K562 (cell line): Measurements from ENCODE around the gene TAC3. TPM values are rescaled to one million over a fixed set of nuclear protein-coding genes. Genes with fewer than 3 reads are reported as not detected.

Experiments
- CXXC5 ChIP-seq: fragments of 250-450 bp; sonication (Bioruptor Pico); IDR thresholded peaks from 2 replicates; pipeline ENCODE4 v1.8.0; 2022; ENCODE audit warnings: inconsistent platforms, mild to moderate bottlenecking, moderate library complexity
- EP400 ChIP-seq: fragments of 450-650 bp; IDR thresholded peaks from 2 replicates; pipeline ENCODE4 v1.6.1; 2017; ENCODE audit warnings: antibody characterized with exemption, mild to moderate bottlenecking, moderate library complexity
- KDM2B ChIP-seq: fragments of 250-450 bp; sonication (Bioruptor Pico); IDR thresholded peaks from 2 replicates; pipeline ENCODE4 v1.8.0; 2021; ENCODE audit warnings: mild to moderate bottlenecking, moderate library complexity
- MAFF ChIP-seq: IDR thresholded peaks from 2 replicates; pipeline ENCODE4 v1.6.1; 2012; ENCODE audit warnings: low read length, improper control_type of control experiment
- MCM3 ChIP-seq: fragments of 450-650 bp; IDR thresholded peaks from 2 replicates; pipeline ENCODE4 v1.6.1; 2016
- MEF2A ChIP-seq: IDR thresholded peaks from 2 replicates; pipeline ENCODE4 v1.6.1; 2011; ENCODE audit warnings: low read depth, mild to moderate bottlenecking, low read length, moderate library complexity; ENCODE audit not compliant: control insufficient read depth
- POLR2AphosphoS5 ChIP-seq: IDR thresholded peaks from 2 replicates; pipeline ENCODE4 v1.6.1; 2011; ENCODE audit warnings: mild to moderate bottlenecking, low read depth, low read length, moderate library complexity; ENCODE audit not compliant: control insufficient read depth, insufficient read depth
- PYGO2 ChIP-seq: fragments of 450-650 bp; IDR thresholded peaks from 2 replicates; pipeline ENCODE4 v1.6.1; 2016; ENCODE audit warnings: mild to moderate bottlenecking, missing genetic modification characterization, moderate library complexity, missing compliant biosample characterization
- RBM15 ChIP-seq: fragments of 200-400 bp; formaldehyde crosslinking; IDR thresholded peaks from 2 replicates; pipeline ENCODE4 v1.6.1; 2018; ENCODE audit warnings: mild to moderate bottlenecking, low read length, moderate library complexity; ENCODE audit not compliant: insufficient read depth
- SETDB1 ChIP-seq: IDR thresholded peaks from one replicate; pipeline ENCODE4 v1.6.1; 2012; ENCODE audit warnings: low read length, control low read depth, inconsistent platforms
- SRSF9 ChIP-seq: fragments of 200-400 bp; formaldehyde crosslinking; IDR thresholded peaks from 2 replicates; pipeline ENCODE4 v1.6.1; 2017; ENCODE audit warnings: low read depth, low read length, borderline replicate concordance
- ZFP1 ChIP-seq: fragments of 450-650 bp; formaldehyde crosslinking; IDR thresholded peaks from 2 replicates; pipeline ENCODE4 v1.4.0; 2020; ENCODE audit warnings: mild to moderate bottlenecking, mixed read lengths
- ZFP36 ChIP-seq: fragments of 150-350 bp; IDR thresholded peaks from 2 replicates; pipeline ENCODE4 v1.6.1; 2018; ENCODE audit warnings: low read length, low read depth; ENCODE audit not compliant: partially characterized antibody
- ZKSCAN3 ChIP-seq: fragments of 250-450 bp; sonication (Bioruptor Pico); IDR thresholded peaks from 2 replicates; pipeline ENCODE4 v1.4.0; 2020
- ZNF143 ChIP-seq: sonication (generic); formaldehyde crosslinking; IDR thresholded peaks from 2 replicates; pipeline ENCODE4 v1.9.0; 2022; ENCODE audit warnings: mild to moderate bottlenecking, missing genetic modification reagents
- ZNF830 ChIP-seq: fragments of 250-450 bp; sonication (Bioruptor Pico); IDR thresholded peaks from 2 replicates; pipeline ENCODE4 v1.5.0; 2021; ENCODE audit warnings: mild to moderate bottlenecking
- polyA plus RNA-seq, 8 experiments: library from polyadenylated mRNA; depleted of rRNA in 4 of 8; stranded (reverse) in 5 of 8; unstranded in 3 of 8; fragments of >200 nt; fragmentation: Nextera tagmentation in 2 of 8; fragmentation: Illumina TruSeq in 1 of 8; extraction: Ambion mirVana in 2 of 8; extraction: Trizol in 1 of 8; gene quantifications; 2 replicates each; pipeline versions ENCODE4 v1.2.1 to v1.2.3, GENCODE V29; 2011 to 2014; ENCODE audit warnings: inconsistent platforms in 1 of 8, missing spikeins in 1 of 8
- total RNA-seq, 7 experiments: library from RNA; depleted of rRNA in 6 of 7; stranded (reverse); fragments of >200 nt in 6 of 7; fragmentation: Illumina TruSeq in 2 of 7; extraction: Trizol in 2 of 7; gene quantifications; 2 replicates each; pipeline versions ENCODE4 v1.2.1 to v1.2.3, GENCODE V29; 2011 to 2021; ENCODE audit warnings: low replicate concordance in 1 of 7
- TF ChIP-seq, protein P1 (sequence below), 3 experiments: fragments of 200-800 bp in 1 of 3; fragments of 250-450 bp in 1 of 3; fragments of 450-650 bp in 1 of 3; sonication (Bioruptor Pico) in 1 of 3; sonication (Bioruptor generic) in 1 of 3; formaldehyde crosslinking in 1 of 3; IDR thresholded peaks; 2 replicates each; pipeline versions ENCODE4 v1.6.1 to v1.8.0; 2016 to 2022; ENCODE audit warnings: mild to moderate bottlenecking in 2 of 3, missing genetic modification characterization in 2 of 3, missing compliant biosample characterization in 1 of 3, moderate library complexity in 1 of 3
- TF ChIP-seq, protein P2 (sequence below), 2 experiments: fragments of 200-800 bp in 1 of 2; sonication (Bioruptor generic) in 1 of 2; sonication (generic) in 1 of 2; formaldehyde crosslinking in 1 of 2; IDR thresholded peaks in 1 of 2; conservative IDR thresholded peaks in 1 of 2; 2 replicates each; pipeline versions ENCODE4 v1.5.0 to v1.6.1; 2016 to 2020; ENCODE audit warnings: missing compliant biosample characterization in 1 of 2, missing genetic modification characterization in 1 of 2, missing genetic modification reagents in 1 of 2
- TF ChIP-seq, protein P3 (sequence below): fragments of 150-350 bp; conservative IDR thresholded peaks from 2 replicates; pipeline ENCODE4 v1.6.1; 2014; ENCODE audit warnings: low read length
- TF ChIP-seq, protein P4 (sequence below), 2 experiments: fragments of 450-650 bp; IDR thresholded peaks; 2 replicates each; pipeline ENCODE4 v1.6.1; 2016

TAC3 gene
- total and polyA plus RNA-seq, 9 of the 15 experiments (the other 6 are each of a cell fraction or from before 2014, with no cell fraction given) = 0.29 to 2.8 (median 1.4) TPM

DNA sequence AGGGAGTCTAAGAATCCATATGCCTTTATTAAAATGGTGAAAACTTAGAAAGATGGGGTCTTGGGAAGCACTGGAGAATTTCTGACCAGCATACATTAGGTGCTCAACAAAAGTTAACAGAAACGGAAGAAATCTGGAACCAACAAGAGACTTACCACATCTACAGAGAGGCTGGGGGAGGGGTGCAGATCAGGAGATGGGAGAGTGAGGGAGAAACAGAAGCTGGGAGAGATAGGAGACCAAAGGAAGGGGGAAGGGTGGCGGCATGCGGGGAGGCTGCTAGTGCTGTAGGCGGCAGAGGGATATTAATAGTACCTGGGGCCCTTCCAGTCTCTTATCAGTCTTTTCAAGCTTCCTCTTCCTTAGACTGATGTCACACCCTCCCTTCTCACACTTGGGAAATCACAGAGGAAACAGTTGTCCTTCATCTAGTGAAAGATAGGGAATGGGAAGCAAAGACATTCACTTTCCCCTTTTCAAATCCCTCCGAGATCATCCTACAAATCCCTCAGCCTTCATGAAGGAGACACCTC is 28.1 kb downstream of the TAC3 start (continued):
- TF ChIP-seq, protein P1, sequence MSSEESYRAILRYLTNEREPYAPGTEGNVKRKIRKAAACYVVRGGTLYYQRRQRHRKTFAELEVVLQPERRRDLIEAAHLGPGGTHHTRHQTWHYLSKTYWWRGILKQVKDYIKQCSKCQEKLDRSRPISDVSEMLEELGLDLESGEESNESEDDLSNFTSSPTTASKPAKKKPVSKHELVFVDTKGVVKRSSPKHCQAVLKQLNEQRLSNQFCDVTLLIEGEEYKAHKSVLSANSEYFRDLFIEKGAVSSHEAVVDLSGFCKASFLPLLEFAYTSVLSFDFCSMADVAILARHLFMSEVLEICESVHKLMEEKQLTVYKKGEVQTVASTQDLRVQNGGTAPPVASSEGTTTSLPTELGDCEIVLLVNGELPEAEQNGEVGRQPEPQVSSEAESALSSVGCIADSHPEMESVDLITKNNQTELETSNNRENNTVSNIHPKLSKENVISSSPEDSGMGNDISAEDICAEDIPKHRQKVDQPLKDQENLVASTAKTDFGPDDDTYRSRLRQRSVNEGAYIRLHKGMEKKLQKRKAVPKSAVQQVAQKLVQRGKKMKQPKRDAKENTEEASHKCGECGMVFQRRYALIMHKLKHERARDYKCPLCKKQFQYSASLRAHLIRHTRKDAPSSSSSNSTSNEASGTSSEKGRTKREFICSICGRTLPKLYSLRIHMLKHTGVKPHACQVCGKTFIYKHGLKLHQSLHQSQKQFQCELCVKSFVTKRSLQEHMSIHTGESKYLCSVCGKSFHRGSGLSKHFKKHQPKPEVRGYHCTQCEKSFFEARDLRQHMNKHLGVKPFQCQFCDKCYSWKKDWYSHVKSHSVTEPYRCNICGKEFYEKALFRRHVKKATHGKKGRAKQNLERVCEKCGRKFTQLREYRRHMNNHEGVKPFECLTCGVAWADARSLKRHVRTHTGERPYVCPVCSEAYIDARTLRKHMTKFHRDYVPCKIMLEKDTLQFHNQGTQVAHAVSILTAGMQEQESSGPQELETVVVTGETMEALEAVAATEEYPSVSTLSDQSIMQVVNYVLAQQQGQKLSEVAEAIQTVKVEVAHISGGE (CRISPR knock-in tag; IDR thresholded peaks at IDR 0.05) = peak in 1 of 3 experiments; percentile 70; a peak in 2 of 6 replicates
- peak; percentile 88 for TF ChIP-seq EP400
- TF ChIP-seq ZFP1 (CRISPR knock-in tag) = no peak
- TF ChIP-seq, protein P2, sequence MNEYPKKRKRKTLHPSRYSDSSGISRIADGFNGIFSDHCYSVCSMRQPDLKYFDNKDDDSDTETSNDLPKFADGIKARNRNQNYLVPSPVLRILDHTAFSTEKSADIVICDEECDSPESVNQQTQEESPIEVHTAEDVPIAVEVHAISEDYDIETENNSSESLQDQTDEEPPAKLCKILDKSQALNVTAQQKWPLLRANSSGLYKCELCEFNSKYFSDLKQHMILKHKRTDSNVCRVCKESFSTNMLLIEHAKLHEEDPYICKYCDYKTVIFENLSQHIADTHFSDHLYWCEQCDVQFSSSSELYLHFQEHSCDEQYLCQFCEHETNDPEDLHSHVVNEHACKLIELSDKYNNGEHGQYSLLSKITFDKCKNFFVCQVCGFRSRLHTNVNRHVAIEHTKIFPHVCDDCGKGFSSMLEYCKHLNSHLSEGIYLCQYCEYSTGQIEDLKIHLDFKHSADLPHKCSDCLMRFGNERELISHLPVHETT (CRISPR knock-in tag; conservative IDR thresholded peaks at IDR 0.05 in 1 of 2, IDR thresholded peaks at IDR 0.05 in 1 of 2) = peak in 1 of 2 experiments; percentile 92; a peak in 2 of 4 replicates
- TF ChIP-seq, protein P3, sequence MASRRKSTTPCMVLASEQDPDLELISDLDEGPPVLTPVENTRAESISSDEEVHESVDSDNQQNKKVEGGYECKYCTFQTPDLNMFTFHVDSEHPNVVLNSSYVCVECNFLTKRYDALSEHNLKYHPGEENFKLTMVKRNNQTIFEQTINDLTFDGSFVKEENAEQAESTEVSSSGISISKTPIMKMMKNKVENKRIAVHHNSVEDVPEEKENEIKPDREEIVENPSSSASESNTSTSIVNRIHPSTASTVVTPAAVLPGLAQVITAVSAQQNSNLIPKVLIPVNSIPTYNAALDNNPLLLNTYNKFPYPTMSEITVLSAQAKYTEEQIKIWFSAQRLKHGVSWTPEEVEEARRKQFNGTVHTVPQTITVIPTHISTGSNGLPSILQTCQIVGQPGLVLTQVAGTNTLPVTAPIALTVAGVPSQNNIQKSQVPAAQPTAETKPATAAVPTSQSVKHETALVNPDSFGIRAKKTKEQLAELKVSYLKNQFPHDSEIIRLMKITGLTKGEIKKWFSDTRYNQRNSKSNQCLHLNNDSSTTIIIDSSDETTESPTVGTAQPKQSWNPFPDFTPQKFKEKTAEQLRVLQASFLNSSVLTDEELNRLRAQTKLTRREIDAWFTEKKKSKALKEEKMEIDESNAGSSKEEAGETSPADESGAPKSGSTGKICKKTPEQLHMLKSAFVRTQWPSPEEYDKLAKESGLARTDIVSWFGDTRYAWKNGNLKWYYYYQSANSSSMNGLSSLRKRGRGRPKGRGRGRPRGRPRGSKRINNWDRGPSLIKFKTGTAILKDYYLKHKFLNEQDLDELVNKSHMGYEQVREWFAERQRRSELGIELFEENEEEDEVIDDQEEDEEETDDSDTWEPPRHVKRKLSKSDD = no peak
- TF ChIP-seq SETDB1 = no peak
- no peak for TF ChIP-seq ZNF830
- peak; percentile 92 for TF ChIP-seq PYGO2 (tag)
- TF ChIP-seq ZKSCAN3 (CRISPR knock-in tag) = no peak
- TF ChIP-seq POLR2AphosphoS5 = peak; percentile 97
- TF ChIP-seq RBM15 = no peak
- TF ChIP-seq MEF2A = peak; percentile 99
- TF ChIP-seq, protein P4, sequence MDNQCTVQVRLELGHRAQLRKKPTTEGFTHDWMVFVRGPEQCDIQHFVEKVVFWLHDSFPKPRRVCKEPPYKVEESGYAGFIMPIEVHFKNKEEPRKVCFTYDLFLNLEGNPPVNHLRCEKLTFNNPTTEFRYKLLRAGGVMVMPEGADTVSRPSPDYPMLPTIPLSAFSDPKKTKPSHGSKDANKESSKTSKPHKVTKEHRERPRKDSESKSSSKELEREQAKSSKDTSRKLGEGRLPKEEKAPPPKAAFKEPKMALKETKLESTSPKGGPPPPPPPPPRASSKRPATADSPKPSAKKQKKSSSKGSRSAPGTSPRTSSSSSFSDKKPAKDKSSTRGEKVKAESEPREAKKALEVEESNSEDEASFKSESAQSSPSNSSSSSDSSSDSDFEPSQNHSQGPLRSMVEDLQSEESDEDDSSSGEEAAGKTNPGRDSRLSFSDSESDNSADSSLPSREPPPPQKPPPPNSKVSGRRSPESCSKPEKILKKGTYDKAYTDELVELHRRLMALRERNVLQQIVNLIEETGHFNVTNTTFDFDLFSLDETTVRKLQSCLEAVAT (IDR thresholded peaks at IDR 0.05) = peak; percentile 87
- peak; percentile 24 for TF ChIP-seq ZFP36
- no peak for TF ChIP-seq SRSF9
- no peak for TF ChIP-seq MAFF
- TF ChIP-seq KDM2B (CRISPR knock-in tag) = no peak
- TF ChIP-seq CXXC5 (CRISPR knock-in tag) = peak; percentile 93
- TF ChIP-seq ZNF143 = no peak
- TF ChIP-seq MCM3 = no peak
